Endodermal cell (in vitro differentiated cells): ENCODE data around the gene CEP104. TPM values are rescaled to one million over a fixed set of nuclear protein-coding genes. Genes with fewer than 3 reads are reported as not detected.

Experiments
- DNase-seq: peaks from one replicate; pipeline ENCODE4 v3.0.0-alpha.2; 2017
- H3K27ac ChIP-seq: 2 replicates; pipeline ENCODE4 v1.5.1; 2013; ENCODE audit warnings: mild to moderate bottlenecking, low read depth, low read length, moderate library complexity
- H3K27me3 ChIP-seq: 2 replicates; pipeline ENCODE4 v1.6.1; 2013; ENCODE audit warnings: mild to moderate bottlenecking, low read length, moderate library complexity; ENCODE audit not compliant: insufficient read depth, control insufficient read depth, poor library complexity, severe bottlenecking
- H3K36me3 ChIP-seq: 2 replicates; pipeline ENCODE4 v1.7.0; 2013; ENCODE audit warnings: mild to moderate bottlenecking, low read length, moderate library complexity; ENCODE audit not compliant: control insufficient read depth, insufficient read depth
- H3K4me1 ChIP-seq: one replicate; pipeline ENCODE4 v1.7.0; 2013; ENCODE audit warnings: low read length; ENCODE audit not compliant: control insufficient read depth, insufficient read depth
- H3K4me3 ChIP-seq: 2 replicates; pipeline ENCODE4 v1.5.1; 2013; ENCODE audit warnings: mild to moderate bottlenecking, low read length, moderate library complexity
- H3K9ac ChIP-seq: 2 replicates; pipeline ENCODE4 v1.6.1; 2013; ENCODE audit warnings: mild to moderate bottlenecking, low read length, moderate library complexity; ENCODE audit not compliant: poor library complexity, severe bottlenecking; ENCODE audit errors: extremely low read depth
- H3K9me3 ChIP-seq: 2 replicates; pipeline ENCODE4 v1.6.1; 2013; ENCODE audit warnings: mild to moderate bottlenecking, low read length, moderate library complexity; ENCODE audit not compliant: control insufficient read depth
- H3K27ac Mint-ChIP-seq: 2 replicates; pipeline ENCODE4 v1.8.0; 2020; ENCODE audit warnings: mixed read lengths
- H3K27me3 Mint-ChIP-seq: 2 replicates; pipeline ENCODE4 v1.8.0; 2021; ENCODE audit warnings: mild to moderate bottlenecking, mixed read lengths; ENCODE audit not compliant: insufficient read depth
- H3K36me3 Mint-ChIP-seq: 2 replicates; pipeline ENCODE4 v1.8.0; 2020; ENCODE audit warnings: low read depth, mixed read lengths
- H3K4me1 Mint-ChIP-seq: 2 replicates; pipeline ENCODE4 v1.8.0; 2020; ENCODE audit warnings: mixed read lengths
- H3K4me3 Mint-ChIP-seq: 2 replicates; pipeline ENCODE4 v1.8.0; 2020; ENCODE audit warnings: mild to moderate bottlenecking, moderate library complexity, mixed read lengths
- H3K9me3 Mint-ChIP-seq: 2 replicates; pipeline ENCODE4 v1.8.0; 2020; ENCODE audit warnings: mild to moderate bottlenecking, mixed read lengths
- CTCF ChIP-seq: fragments of 200-600 bp; sonication (generic); conservative IDR thresholded peaks from 2 replicates; pipeline ENCODE4 v1.5.0; 2021; ENCODE audit warnings: antibody characterized with exemption, mild to moderate bottlenecking
- WGBS, 2 experiments: methylation state at CpG; one replicate each; pipeline versions ENCODE4 v1.1.5 to v1.1.7; 2013; ENCODE audit warnings: missing lambda C conversion rate in 2 of 2, mixed read lengths in 1 of 2; ENCODE audit not compliant: insufficient coverage in 1 of 2, insufficient read length in 1 of 2; 5-methylcytosine and 5-hydroxymethylcytosine counted together
- total RNA-seq, 2 donors: library from RNA; stranded (reverse); fragmentation: NEBNext Ultra II Directional in 1 of 2; extraction: Animal tissue kit (Norgen Biotek cat#: 25700) in 1 of 2; gene quantifications; 2 replicates in 1 of 2; 3 replicates in 1 of 2; pipeline ENCODE4 v1.2.1, GENCODE V29; 2021

CEP104 gene
- total RNA-seq, 2 donors from 2014 or later = 34.2 to 47.5 TPM

DNA sequence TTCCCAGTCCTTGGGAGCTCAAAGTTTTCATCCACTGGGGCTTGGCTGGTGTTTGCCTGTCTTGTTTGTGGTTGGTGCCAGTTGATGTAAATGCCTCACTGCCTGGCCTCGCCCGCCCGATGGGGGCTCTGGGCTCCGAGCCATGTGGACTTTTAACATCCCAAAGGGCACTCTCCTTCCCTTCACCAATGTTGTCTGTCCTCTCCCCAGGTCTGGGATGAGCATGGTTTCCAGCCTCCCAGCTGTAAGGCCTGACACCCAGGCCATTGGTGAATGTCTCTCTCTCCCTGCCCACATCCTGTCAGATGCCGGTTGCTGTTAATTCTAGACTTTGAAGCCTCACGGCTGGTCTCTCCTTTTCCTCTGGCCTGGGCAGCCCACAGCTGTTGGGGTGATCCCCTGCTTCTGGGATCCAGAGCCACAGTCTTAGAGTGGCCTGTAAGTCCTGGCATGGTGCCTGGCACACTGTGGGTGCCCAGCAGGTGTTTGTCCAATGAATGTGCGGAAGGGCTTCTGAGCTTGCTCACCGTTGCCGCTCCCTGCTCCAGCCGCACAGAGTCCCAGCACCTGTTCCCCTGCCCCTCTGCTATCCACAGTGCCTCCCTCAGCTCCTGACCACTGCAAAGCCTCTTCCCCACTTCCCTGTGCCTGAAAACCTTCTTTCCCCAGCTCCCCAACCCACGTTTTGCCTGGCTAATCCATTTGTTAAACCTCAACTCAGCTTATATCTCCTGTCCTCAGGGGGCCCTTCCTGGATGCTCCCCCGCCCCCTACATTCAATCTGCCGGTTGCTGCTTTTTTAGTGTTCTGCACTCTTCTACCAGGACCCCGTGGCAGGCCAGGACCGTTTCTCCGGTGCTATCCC lies 46.4 kb upstream of the CEP104 start:
- Histone ChIP-seq H3K4me1 (peaks cover 7% of the 10 kb centered on the region), H3K27me3 (no peaks in the 10 kb centered on the region), H3K36me3 (peaks cover under 1% of the 10 kb centered on the region), H3K27ac (no peak overlapping the region), H3K9me3 (peaks cover 5% of the 10 kb centered on the region), H3K9ac (no peak overlapping the region), H3K4me3 (no peak overlapping the region)
- Mint-ChIP-seq H3K27me3 (no peaks in the 10 kb centered on the region), H3K9me3 (peaks cover 4% of the 10 kb centered on the region), H3K36me3 (no peaks in the 10 kb centered on the region), H3K27ac (no peak overlapping the region), H3K4me1 (peaks cover 15% of the 10 kb centered on the region), H3K4me3 (no peak overlapping the region)
- DNase-seq = no peak
- WGBS, 2 experiments = 85 to 89% methylated on average over 14 to 16 of the region's 16 CpGs
- no peak for TF ChIP-seq CTCF

- no peaks in the 10 kb centered on the region for H3K27me3 Mint-ChIP-seq
- H3K4me1 Mint-ChIP-seq = peaks cover 15% of the 10 kb centered on the region
- DNase-seq = no peak
- H3K4me3 Mint-ChIP-seq = no peak overlapping the region
- Histone ChIP-seq H3K9me3 (peaks cover 12% of the 10 kb centered on the region), H3K9ac (no peak overlapping the region), H3K27ac (no peak overlapping the region), H3K4me3 (no peak overlapping the region), H3K36me3 (peaks cover 3% of the 10 kb centered on the region), H3K27me3 (no peaks in the 10 kb centered on the region), H3K4me1 (peaks cover 7% of the 10 kb centered on the region)
- TF ChIP-seq CTCF = no peak
- WGBS, 2 experiments = 91 to 94% methylated on average over 10 of the region's 10 CpGs
- no peak overlapping the region for H3K27ac Mint-ChIP-seq
- H3K9me3 Mint-ChIP-seq = peaks cover 8% of the 10 kb centered on the region
- peaks cover 3% of the 10 kb centered on the region for H3K36me3 Mint-ChIP-seq
Measured at GRCh38 chr1:3902571-3903091, 45.6 kb upstream of the CEP104 start.

DNA sequence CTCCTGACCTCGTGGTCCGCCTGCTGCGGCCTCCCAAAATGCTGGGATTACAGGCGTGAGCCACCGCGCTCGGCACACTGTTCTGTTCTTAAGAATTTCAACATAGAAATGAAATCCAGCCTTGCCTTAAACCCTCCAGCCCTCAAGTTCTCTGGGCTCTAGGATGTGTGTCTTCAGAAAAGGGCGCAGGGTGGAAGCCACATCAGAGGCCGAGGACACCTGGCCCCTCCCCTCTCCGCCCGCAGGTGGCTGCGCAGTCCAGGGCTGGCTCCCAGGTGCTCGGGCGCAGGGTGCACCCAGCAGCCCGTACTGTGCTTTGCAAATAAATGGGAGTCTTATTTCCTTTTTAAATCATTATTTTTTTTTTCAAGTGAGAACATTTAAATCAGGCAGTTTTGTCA lies 45.1 kb upstream of the CEP104 start:
- Mint-ChIP-seq H3K27ac (no peak overlapping the region), H3K4me3 (no peak overlapping the region), H3K4me1 (peaks cover 15% of the 10 kb centered on the region), H3K36me3 (peaks cover 3% of the 10 kb centered on the region), H3K27me3 (no peaks in the 10 kb centered on the region), H3K9me3 (peaks cover 8% of the 10 kb centered on the region)
- Histone ChIP-seq H3K4me1 (peaks cover 7% of the 10 kb centered on the region), H3K9ac (no peak overlapping the region), H3K27me3 (no peaks in the 10 kb centered on the region), H3K27ac (no peak overlapping the region), H3K9me3 (peaks cover 12% of the 10 kb centered on the region), H3K36me3 (peaks cover 3% of the 10 kb centered on the region), H3K4me3 (no peak overlapping the region)
- 96 to 98% methylated on average over 8 to 15 of the region's 15 CpGs for WGBS, 2 experiments
- no peak for TF ChIP-seq CTCF
- DNase-seq = no peak
